CD4-positive, alpha-beta T cell treated with Interleukin-4 for 4 hours (primary cell): Measurements from ENCODE around the gene KMT5C.

Experiments
- DNase-seq: peaks from one replicate; pipeline ENCODE4 v3.0.0-alpha.2; 2020

Gene KMT5C

DNA sequence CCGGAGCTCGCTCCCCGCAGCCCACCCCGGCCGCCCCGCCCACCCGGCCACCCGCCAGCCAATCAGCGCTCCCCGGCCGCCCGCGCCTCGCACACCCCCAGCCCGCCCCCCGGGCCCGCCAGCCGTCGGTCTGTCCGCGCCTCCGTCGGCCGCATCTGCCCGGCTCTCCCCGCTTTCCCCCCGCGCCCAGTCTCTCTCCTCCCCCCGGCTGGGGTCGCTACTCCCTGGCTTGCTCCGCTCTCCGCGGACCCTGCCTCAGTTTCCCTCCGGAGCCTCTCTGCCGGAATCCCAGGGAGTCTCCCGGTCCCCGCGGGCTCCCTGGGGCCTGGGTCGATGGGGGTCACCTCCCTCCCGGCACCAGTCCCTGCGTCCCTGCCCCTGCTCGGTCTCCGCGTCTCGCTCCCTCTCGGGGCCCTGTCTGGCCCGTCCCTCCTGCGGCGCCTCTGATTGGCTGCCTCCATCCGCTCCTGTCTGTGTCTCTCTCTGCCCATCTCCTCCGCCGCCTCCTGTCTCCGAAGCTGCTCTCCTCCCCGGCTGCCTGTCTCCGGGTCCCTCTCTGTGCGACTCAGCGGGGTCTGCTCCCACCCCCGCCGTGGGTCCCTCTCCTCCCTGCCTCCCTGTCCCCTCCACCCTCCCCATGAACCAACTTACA, 30.1 kb downstream of the KMT5C start:
- no peak for DNase-seq

DNA sequence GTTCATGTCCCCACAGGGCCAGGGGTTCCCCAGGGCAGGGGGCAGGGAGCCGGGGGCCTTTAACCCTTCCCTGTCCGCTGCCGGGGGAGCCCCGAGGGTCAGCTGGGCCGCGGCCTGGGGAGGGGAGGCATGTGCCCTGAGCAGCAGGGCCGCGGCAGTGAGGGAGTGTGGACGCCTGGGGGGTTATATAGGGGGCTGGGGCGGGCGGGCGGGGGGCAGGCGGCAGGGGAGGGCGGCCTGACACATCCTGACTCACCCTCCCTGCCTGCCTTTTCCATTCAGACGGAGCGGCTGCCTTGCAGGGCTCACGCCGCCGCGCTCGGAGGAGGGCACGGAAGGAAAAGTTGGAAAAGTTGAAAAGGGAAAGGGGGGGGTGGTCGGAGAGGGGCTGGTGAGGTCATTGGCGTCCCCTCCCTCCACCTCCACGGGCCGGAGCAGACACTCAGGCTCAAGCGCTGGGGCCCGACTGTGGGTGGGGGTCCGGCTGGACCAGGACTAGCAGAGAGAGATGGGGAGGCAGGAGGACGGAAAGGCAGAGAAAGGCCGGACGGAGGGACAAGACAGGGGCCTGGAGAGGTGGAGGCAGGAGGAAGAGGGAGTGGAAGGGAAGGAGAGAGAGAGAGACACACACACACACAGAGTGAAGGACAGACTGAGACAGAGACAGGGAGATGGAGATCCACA, 30.8 kb downstream of the KMT5C start, which contains the start of gene IL11:
Gene IL11 (minus strand): TSS at position 159 of the 684 bp plus-strand sequence. CDS start 153 bp downstream, at position 6.
- no peak for DNase-seq

DNA sequence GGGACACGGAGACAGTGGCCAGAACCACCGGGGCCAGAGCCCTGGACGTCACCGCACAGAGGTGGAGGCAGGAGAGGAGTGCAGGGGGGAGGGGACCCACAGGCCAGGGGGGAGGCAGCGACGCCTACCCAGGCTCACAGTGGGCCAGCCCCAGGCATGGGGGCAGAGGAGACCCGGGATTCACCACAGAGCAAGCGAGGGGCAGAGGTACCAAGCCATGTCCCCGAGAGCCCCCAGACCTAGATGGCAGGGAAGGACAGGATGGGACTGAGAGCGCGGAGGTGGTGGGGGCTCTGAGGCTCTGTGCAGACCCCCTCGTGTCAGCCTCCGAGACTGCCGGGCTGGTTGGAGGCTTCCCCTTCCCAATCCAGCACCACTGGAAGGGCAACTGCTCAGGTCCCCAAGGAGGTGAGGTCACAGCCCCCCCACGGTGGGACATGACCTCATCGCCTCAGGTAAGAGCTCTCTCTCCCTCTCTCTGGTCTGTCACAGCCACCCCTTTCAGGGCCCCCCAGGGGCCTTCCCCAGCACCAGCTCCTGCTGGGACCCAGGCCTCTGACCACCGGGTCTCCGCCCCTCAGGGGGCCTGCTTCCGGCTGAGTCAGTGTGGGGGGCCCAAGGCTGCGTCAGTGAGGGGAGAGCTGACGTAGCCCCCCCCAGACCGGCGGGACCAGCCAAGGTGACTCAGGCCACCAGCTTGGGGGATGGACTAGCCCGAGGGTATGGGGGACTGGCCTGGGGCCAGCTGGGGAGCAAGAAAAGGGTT, 32.8 kb downstream of the KMT5C start:
- no peak for DNase-seq

DNA sequence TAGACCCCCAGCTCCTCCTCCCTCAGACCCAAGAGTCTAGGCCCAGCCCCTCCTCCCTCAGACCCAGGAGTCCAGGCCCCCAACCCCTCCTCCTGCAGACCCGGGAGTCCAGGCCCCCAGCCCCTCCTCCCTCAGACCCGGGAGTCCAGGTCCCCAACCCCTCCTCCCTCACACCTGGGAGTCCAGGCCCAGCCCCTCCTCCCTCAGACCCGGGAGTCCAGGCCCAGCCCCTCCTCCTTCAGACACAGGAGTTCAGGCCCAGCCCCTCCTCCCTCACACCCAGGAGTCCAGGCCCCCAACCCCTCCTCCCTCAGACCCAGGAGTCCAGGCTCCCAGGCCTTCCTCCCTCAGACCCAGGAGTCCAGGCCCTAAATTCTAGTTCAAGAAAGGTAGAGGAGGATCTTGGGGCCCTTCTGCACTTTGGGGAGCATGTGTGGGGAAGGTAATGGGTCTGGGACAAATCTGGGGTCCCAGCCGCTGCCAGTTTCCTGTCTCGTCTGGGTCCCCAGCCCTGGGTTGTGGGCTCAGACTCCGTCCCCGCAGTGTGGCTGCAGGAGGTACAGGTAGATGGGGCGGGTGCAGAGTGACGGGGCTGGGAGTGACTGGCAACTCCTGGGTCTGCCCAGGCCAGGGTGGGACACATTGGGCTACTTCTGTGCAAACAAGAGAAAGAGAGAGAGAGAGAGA, 33.8 kb downstream of the KMT5C start:
- DNase-seq = no peak

DNA sequence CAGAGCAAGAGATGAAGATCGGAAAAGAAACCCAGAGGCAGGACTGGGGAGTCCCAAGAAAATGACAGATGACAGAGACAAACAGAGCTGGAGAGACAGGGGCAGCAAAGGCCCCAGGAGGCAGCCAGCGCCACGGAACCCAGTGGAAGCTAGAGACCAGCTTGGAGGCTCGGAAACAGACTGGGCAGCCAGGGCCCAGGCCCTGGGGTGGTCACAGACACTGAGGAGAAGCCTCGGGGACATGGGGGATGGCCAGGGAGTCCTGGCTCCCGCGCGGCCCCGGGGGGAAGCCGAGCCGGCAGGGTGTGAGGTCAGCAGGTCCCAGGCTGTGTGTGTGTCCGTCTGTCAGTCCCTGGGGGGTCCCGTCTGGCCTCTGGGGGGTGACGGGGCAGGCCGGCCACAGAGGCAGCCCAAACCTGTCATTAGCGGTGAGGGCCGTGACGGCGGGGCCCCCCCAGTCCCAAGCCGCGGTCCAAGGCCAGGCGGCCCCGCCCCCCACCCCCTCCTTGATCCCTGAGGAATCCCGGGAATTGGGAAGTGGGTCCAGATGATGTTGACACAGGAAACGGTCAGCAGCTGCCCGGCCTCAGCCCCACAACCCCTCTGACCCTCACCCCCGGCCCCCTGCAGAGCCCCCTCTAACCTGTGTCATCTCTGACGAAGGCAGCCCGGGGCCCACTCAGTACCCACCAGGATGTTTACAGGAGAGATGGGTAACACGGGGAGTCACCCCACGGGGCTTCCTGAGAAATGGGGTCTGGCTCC, 34.5 kb downstream of the KMT5C start:
- no peak for DNase-seq

DNA sequence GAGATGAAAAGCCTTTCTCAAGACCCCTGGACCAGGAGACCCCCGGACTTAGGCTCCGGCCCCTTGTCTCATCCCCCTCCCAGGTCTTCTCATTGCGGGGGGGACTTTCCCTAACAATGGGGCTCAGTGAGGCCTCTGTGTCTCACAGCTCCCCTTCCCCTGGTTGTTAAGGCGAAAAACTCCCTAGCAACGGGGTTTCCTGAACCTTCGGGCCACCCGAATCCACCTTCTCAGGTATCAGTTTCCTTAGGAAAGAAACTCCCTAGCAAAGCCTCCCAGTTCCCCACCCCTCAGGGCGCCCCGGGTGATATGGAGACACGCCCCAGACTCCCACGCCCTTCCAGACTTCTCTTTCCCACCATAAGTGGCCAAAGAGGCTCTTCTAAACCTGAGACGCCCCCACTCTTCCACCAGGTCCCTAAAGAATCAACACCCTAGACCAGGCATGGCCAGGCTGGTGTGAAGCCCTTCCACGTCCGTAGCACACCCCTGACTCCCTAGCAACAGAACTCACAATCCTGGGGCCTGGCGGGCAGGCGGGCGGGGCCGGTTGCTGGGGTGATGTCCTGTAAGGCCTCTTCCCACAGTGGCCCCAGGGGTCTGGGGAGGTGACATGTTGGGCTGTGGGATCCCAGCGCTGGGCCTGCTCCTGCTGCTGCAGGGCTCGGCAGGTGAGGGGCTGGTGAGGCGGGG, 36.7 kb downstream of the KMT5C start, which contains the start of gene TMEM190:
Gene TMEM190 (plus strand): TSS at position 586 of the 693 bp plus-strand sequence. CDS start 28 bp downstream, at position 614.
- DNase-seq = no peak

DNA sequence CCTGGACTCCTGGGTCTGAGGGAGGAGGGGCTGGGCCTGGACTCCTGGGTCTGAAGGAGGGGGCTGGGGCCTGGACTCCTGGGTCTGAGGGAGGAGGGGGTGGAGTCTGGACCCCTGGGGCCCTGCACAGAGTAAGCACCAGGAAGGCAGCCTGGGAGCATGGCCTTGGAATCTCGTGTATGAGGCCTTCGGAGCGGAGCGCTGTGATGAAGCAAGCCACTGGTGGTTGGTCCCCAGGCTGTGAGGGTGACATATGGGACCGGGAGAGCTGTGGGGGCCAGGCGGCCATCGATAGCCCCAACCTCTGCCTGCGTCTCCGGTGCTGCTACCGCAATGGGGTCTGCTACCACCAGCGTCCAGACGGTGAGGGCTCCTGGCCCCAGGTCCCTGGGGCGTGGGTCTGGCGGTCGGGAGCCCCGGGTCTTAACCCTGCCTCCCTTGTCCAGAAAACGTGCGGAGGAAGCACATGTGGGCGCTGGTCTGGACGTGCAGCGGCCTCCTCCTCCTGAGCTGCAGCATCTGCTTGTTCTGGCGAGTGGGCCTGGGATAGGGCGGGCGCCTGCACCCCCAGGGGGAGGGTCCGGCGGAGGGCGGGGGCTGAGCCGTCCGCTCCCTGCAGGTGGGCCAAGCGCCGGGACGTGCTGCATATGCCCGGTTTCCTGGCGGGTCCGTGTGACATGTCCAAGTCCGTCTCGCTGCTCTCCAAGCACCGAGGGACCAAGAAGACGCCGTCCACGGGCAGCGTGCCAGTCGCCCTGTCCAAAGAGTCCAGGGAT, 37.9 kb downstream of the KMT5C start:
- no peak for DNase-seq

DNA sequence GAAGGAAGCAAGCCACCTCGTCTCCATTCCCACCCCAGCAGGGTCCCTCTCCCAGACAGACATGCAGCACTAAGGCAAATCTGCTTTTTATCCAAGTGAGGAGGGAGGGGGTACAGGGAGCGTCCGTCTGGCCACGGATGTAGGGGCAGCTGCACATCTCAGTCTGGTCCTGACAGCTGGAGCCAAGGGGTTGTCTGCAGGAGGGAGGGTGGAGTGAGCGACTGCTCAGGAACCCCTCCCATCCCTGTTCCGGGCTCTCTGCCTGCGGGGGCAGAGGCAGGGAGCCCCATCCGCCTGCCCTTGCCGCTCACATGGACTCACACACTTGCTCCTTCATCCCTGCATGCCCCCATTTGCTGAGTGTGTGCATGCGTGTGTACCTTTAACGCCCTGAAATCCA, 39.5 kb downstream of the KMT5C start:
- DNase-seq = no peak

DNA sequence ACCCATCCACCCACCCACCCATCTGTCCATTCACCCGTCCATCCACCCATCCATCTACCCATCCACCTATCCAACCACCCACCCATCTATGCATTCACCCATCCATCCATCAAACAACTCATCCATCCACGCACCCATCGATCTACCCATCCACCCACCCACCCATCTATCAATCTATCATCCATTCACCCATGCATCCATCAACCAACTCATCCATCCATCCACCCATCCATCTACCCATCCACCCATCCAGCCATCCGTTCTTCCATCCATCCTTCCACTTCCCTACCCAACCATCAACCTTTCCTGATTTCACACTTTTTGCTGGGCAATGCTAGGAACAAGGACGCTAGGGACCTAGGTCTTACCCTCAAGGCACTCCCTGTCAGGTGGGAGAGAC, 42.3 kb downstream of the KMT5C start:
- DNase-seq = no peak

DNA sequence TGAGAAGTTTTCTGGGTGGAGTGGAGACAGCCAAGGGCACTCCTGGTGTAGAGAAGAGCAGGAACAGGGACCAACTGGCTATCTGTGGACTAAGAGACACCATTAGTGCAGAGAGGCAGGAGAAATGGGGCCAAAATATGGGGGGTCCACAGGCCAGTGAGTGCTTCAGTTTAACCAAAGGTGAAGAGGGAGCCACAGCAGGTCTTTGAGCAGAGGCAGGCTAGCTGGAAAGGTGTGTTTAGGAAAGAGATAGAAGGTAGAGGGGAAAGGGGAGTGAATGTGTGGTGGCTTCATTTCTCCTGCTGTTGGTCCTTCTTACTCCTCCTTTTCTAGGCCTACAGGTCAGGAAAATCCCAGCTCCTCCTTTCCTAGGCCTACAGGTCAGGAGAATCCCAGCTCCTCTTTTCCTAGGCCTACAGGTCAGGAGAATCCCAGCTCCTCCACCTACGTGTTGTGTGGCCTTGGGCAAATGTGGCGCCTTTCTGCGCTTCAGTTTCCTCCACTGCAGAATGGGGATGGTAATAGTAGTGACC, 42.9 kb downstream of the KMT5C start:
- DNase-seq = no peak

DNA sequence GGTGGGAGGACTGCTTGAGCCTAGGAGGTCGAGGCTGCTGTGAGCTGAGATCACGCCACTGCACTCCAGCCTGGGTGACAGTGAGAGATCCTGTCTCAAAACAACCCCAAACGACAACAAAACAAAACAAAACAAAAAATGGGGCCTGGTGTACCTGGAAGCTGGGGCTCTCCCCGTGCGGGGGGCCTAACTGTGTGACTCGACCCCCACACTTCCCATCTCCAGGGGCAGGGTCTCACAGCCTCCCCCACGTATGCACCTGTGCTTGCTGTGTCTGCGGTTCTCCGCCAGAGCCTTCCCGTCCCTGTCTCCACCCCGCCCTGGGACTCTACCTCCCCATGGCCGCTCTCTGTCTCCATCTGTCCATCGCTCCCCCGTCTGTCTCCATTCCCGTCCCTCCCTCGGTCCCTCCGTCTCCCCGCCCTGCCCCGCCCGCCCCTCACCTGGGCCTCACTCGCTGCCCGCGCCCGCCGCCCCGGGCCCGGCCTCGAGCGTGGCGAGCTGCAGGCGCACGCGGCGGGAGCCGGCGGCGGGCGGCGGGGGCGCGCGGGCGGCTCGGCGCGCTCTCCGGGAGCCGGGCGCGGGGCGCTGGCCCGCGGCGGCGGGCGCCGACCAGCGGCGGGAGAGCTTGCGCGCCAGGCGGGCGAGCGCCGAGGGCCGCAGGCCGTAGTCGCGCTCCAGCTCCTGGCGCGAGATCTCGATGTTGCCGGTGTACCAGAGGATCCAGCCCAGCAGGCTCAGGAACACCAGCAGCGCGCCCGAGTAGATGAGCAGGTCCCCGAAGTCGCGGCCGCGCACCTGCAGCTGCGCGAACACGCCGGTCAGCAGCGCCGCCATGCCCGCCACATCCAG, 43.8 kb downstream of the KMT5C start:
- DNase-seq = no peak

DNA sequence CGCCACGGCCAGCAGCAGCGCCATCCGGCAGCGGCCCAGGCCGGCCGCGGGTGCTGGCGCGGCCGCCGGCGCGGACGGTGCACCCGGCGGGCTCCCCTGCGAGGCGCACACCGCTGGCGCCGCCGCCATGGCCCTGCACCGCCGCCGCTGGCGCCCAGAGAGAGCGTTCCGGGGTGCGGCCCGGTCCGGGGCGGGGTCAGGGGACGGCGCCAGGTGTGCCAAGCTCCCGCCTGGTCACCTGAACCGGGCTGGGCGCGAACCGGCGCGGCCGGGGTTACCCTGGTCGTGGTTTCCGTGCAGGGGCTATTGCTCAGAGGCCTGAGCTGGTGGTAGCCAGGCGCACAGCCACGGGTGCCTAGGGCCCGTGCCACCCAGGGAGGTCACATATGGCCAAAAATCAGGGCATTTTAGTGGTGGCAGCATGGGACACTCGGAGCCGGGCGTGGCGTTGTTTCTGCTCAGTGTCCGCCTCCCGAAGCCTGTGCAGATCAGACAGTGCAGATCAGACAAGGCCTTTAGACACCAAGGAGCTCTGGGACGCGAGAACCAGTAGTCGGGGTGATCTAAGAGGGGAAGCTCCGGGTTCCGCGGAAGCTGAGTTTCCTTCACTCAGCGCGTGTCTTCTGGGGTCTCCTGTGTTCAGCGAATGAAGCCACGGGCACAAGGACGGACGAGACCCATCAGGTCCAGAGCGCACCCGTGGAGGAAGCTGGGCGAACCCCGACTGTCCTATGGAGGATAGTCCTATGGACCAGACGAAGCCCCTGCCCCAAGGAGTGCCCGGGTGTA, 44.6 kb downstream of the KMT5C start, which contains the start of gene TMEM238:
Gene TMEM238 (minus strand): TSS at position 162 of the 789 bp plus-strand sequence. CDS start 33 bp downstream, at position 129.
- no peak for DNase-seq

DNA sequence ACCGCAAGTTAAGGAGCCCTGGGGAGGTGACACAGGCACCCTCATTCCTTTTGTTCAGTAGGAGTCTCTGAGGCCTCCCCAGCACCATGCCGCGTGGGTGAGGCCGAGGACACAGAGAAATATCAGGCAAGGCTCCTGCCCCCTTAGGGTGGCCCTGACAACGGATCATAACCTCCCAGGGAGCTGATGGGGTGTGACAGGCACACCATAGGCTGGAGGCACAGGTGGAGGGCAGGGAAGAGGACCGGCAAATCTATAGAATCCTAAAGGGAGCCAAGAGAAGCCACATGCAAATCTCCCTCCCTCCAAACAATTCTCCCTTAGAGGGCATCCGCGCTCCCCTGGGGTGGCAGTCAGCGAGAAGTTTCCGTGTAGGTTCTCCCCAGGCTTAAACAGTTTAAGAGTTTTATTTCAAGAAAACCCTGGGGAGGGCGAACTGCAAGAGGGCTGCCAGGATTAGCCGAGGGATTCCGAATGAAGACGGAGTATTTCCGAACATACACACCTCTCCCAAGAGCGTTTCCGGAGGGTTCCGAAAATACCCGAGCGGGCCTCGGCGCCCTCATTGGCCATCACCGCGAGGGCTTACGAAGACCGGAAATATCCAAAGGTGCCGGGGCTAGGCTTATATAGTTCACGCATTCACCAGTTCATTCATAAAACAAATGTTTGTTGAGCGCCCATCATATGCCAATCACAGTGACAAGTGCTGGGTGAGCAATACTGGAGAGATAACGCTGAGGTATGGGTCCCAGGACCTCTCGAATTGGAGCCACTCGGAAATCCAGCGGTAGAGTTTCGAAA, 45.4 kb downstream of the KMT5C start:
- DNase-seq = peak; percentile 97

DNA sequence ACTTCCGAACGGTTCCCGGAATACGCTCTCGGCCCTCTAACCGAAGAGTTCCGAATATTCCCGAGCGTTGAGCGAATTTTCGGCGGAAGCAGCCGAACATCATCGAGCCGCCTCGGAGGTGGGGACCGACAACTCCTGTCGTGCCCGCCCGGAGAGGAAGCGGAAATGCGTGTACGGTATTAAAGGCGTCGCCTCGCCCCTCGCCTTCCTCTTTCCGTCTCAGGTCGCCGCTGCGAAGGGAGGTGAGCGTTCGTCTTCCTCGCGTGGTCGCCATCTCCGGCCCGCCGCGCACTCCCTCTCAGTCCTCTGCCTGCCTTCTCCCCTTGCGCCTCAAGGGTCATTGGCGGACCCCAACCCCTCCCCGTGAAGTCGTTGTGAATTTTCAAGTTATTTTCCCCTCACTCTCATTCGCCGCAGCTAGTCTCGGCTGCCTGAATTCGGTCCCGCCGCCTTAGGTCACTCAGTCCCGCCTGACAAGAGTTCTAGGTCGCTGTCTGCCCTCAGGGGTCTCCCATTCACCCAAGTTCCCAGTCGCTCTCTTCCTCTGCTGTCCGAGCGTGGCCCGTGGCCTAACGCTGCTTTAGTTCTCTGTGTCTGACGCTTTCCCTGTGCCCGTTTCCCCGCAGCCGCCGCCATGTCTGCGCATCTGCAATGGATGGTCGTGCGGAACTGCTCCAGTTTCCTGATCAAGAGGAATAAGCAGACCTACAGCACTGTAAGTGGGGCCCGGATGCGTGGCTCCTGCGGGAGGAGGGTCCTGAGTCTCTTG, 46.2 kb downstream of the KMT5C start, which contains the start of gene RPL28:
Gene RPL28 (plus strand): TSS at position 209 of the 769 bp plus-strand sequence. CDS start 426 bp downstream, at position 635.
- peak; percentile 98 for DNase-seq

DNA sequence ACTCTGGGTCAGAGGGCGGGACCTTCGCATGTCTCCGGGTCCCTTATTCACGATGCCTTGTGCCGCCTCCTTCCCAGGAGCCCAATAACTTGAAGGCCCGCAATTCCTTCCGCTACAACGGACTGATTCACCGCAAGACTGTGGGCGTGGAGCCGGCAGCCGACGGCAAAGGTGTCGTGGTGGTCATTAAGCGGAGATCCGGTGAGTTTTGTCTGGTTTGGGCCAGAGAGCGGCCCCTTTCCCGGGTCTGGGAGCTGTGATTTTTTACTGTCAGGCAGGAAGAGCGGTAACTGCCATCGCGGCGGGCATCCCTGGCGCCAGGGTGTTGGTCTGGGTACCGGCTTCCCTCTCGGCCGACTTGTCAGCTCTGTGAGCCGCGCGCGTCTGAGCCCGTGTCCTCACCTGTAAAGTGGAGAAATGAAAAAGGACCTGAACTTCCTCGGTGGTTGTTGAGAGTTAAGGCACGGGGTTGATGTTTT, 46.9 kb downstream of the KMT5C start:
- no peak for DNase-seq

DNA sequence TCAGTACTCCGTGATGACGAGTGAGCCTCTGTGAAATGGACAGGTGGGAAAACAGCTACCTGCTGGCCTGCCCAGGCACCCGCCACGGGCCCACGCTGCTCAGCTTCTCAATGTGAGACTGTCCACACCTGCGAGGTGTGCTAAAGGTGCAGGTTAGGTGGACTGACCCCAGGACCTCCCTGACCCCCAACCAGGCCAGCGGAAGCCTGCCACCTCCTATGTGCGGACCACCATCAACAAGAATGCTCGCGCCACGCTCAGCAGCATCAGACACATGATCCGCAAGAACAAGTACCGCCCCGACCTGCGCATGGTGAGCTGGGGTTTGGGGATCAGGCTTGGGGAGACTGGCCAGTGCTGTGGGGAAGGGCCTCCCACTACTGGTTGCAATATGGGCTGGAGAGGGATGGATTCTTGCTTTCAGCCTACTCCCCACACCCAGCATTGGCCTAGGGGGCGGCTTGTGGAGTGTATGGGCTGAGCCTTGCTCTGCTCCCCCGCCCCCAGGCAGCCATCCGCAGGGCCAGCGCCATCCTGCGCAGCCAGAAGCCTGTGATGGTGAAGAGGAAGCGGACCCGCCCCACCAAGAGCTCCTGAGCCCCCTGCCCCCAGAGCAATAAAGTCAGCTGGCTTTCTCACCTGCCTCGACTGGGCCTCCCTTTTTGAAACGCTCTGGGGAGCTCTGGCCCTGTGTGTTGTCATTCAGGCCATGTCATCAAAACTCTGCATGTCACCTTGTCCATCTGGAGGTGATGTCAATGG, 48.2 kb downstream of the KMT5C start:
- DNase-seq = no peak
